HG03378 (cell line): ENCODE results near the gene HSD17B13.
A peak's percentile ranks its signal among the peaks of the same experiment; 100 is the strongest.
"Not testable (repeated sequence)": the region's sequence is repeated elsewhere in the genome, so short reads cannot be mapped to it uniquely, and the experiment has no call there.

Experiments used
- ATAC-seq: cut with Tn5 transposase; IDR thresholded peaks from one replicate; pipeline ENCODE4 v1.9.1; 2021; ENCODE audit warnings: mild to moderate bottlenecking, moderate library complexity; ENCODE audit not compliant: unreplicated experiment

Gene HSD17B13

GRCh38 chr4:87322754-87323153 is at the start of gene HSD17B13:
Gene HSD17B13 (minus strand): TSS chr4:87322882. CDS start chr4:87322841, 41 bp downstream.
- ATAC-seq, result no peak

GRCh38 chr4:87370068-87370467 is 47.4 kb upstream of the HSD17B13 start:
- no peak for ATAC-seq

- no peak for ATAC-seq
These were observed 44.0 kb upstream of the HSD17B13 start for GRCh38 chr4:87366521-87367162.

- ATAC-seq, result no peak
These were observed 42.7 kb upstream of the HSD17B13 start for GRCh38 chr4:87365348-87365747.

- ATAC-seq, result no peak
These were observed 40.9 kb upstream of the HSD17B13 start for GRCh38 chr4:87363552-87363951.

- ATAC-seq, result no peak
These were observed 37.8 kb upstream of the HSD17B13 start for GRCh38 chr4:87360338-87360935.

GRCh38 chr4:87359258-87359657 is 36.6 kb upstream of the HSD17B13 start:
- ATAC-seq, result no peak

- no peak for ATAC-seq
These were observed 34.3 kb upstream of the HSD17B13 start for GRCh38 chr4:87356832-87357526.

- no peak for ATAC-seq
These were observed 31.8 kb upstream of the HSD17B13 start for GRCh38 chr4:87354168-87355102.

- peak; percentile 90 for ATAC-seq
These were observed 30.9 kb upstream of the HSD17B13 start for GRCh38 chr4:87353592-87353991.

GRCh38 chr4:87345139-87345538 is 22.5 kb upstream of the HSD17B13 start:
- ATAC-seq, result no peak

GRCh38 chr4:87342872-87343271 is 20.2 kb upstream of the HSD17B13 start:
- ATAC-seq, result no peak

GRCh38 chr4:87341954-87342635 is 19.4 kb upstream of the HSD17B13 start:
- ATAC-seq, result not testable (repeated sequence)

GRCh38 chr4:87339440-87339839 is 16.8 kb upstream of the HSD17B13 start:
- no peak for ATAC-seq

- ATAC-seq, result no peak
These were observed 14.7 kb upstream of the HSD17B13 start for GRCh38 chr4:87337361-87337760.

- ATAC-seq, result no peak
These were observed 10.6 kb upstream of the HSD17B13 start for GRCh38 chr4:87333267-87333666.

GRCh38 chr4:87330761-87331160 is 8.1 kb upstream of the HSD17B13 start:
- ATAC-seq, result no peak

GRCh38 chr4:87327136-87327535 is 4.5 kb upstream of the HSD17B13 start:
- ATAC-seq, result no peak

- no peak for ATAC-seq
These were observed 3.8 kb upstream of the HSD17B13 start for GRCh38 chr4:87326460-87326859.

GRCh38 chr4:87321888-87322287 is 794 bp downstream of the HSD17B13 start:
- ATAC-seq, result no peak
